Measurements from ENCODE around the gene ZSCAN29.
"Not testable (repeated sequence)": the region's sequence is repeated elsewhere in the genome, so short reads cannot be mapped to it uniquely, and the experiment has no call there.

ZSCAN29 gene

GRCh38 chr15:43370975-43371974 lies at the start of gene ZSCAN29, which contains the start of gene TUBGCP4:
Gene ZSCAN29, minus strand, starts transcription at chr15:43371043. Its CDS starts 1,130 bp downstream, at chr15:43369913.
Gene TUBGCP4, plus strand, starts transcription at chr15:43371101. Its CDS starts 254 bp downstream, at chr15:43371355.
- peak; percentile 75 for DNase-seq

GRCh38 chr15:43420435-43420834 lies 49.6 kb upstream of the ZSCAN29 start:
- no peak for DNase-seq

GRCh38 chr15:43414196-43414595 lies 43.4 kb upstream of the ZSCAN29 start:
- DNase-seq = no peak

DNA sequence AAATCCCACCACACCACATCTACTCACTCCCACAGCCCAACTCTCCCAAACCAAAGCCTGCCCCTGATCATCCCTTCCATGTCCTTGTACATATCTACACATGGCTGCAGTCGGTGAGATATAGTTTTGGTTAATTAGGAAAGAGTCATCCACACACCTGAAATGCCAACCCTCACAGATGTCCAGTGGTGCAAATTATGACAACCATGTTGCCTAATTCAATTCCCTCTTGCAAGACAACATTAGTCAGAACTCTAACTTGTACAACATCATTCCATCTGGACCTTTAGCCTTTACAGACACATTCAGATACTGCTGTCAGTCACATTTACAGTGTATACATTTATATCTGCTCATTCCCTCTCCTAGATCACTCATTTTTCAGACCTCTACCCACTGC lies 41.3 kb upstream of the ZSCAN29 start:
- DNase-seq = no peak

- DNase-seq = no peak
These were observed 39.9 kb upstream of the ZSCAN29 start for GRCh38 chr15:43410572-43411214.

DNA sequence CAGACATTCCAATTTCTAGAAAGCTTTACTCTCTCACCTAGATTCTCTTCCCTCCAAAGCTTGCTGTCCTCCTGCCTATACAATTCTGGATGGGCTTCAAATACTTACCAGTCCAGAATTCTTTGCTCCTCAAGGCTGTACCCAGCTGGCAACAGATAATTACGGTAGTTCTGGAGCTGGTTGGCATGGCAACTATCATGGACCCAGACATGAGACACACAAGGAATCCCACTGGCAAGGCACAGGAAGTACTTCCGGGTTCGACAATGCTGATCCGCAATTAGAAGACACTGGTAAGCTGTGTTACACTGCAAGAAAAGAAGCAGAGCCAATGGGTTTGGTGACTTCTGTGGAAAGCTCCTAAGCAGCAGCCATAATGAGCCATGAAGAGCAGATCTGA lies 37.9 kb upstream of the ZSCAN29 start:
- no peak for DNase-seq

DNA sequence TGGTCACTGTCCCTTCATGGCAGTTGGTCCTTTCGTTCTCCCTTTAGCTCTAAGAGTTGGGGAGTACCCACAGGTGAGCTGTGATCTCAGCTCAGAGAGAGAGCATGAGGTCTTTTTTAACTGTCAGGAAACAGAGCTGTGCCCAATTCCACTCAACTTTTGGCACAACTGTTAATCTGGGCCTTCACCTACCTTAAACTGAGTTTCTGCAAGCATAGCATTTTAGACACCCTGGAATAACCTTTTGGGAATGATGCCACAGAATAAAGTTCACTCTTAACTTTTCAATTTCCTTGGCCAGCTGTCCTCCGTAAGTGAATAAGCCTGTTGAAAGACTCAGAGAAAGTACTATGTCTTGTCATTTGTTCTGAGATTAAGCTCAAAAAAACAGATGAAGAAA lies 36.0 kb upstream of the ZSCAN29 start:
- DNase-seq = no peak

- no peak for DNase-seq
These were observed 35.3 kb upstream of the ZSCAN29 start for GRCh38 chr15:43406189-43406588.

- DNase-seq = no peak
These were observed 33.3 kb upstream of the ZSCAN29 start for GRCh38 chr15:43404130-43404529.

- no peak for DNase-seq
These were observed 32.8 kb upstream of the ZSCAN29 start for GRCh38 chr15:43403616-43404015.

GRCh38 chr15:43402255-43402654 lies 31.4 kb upstream of the ZSCAN29 start:
- DNase-seq = no peak

DNA sequence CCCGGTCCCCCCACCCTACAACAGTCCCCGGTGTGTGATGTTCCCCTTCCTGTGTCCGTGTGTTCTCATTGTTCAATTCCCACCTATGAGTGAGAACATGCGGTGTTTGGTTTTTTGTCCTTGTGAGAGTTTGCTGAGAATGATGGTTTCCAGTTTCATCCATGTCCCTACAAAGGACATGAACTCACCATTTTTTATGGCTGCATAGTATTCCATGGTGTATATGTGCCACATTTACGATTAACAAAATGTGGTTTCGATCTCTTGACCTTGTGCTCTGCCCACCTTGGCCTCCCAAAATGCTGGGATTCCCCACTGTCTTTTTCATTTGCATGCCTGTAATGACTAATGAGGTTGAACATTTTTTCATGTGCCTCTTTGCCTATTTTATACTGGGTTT lies 22.7 kb upstream of the ZSCAN29 start:
- DNase-seq = not testable (repeated sequence)

DNA sequence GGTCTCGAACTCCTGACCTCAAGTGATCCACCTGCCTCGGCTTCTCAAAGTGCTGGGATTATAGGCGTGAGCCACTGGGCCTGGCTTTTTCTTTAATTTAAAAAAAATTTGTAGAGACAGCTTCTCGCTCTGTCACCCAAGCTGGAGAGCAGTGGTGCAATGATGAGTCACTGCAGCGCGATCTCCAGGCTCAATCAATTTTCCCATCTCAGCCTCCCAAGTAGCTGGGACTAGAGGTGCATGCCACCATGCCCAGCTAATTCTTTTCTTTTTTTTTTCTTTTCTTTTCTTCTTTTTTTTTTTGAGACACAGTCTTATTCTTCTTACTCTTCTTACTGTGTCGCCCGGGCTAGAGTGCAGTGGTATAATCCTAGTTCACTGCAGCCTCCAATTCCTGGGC lies 19.9 kb upstream of the ZSCAN29 start:
- no peak for DNase-seq

GRCh38 chr15:43383070-43383469 lies 12.2 kb upstream of the ZSCAN29 start:
- DNase-seq = no peak

- no peak for DNase-seq
These were observed 11.5 kb upstream of the ZSCAN29 start for GRCh38 chr15:43382310-43382709.

DNA sequence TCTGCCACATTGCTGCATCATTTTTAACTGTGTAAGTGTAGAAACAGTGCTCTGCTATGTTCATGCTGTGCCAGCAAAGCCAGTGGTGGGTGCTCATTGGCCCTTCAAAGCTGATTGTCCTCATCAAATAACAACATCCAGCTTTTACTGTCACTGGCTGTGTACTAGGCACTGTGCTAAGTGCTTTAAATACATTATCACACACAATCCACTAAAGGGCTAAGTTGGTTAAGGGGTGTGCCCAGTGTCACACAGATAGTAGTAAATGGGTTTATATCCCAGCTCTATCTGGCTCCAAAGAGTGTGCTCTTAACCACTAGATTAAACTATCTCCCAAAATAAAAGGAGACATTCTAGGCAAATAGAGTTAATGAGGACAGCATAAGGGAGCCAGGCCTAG lies 7.8 kb upstream of the ZSCAN29 start:
- no peak for DNase-seq

DNA sequence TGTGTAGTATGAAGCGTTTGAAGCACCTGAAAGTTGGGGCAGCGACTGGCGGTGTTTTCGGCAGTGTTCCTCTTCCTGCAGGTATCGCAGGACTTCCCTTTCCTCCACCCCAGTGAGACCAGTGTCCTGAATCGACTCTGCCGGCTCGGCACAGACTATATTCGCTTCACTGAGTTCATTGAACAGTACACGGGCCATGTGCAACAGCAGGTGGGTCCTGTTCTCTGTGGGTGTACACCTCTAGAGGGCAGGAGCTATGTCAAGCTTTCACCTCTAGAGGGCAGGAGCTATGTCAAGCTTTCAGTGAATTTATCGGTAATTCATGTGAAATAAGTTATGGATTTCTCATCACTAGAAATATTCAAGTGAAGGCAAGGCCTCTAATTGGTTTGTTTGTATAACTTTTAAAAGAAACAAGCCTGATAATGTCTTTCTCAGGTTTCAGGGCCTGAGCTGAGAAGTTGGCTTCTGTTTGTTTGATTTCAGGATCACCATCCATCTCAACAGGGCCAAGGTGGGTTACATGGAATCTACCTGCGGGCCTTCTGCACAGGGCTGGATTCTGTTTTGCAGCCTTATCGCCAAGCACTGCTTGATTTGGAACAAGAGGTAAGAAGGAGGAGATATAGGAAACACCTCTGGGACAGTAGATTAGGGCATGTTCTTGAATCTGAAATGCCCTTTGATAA lies 5.3 kb upstream of the ZSCAN29 start:
- no peak for DNase-seq

DNA sequence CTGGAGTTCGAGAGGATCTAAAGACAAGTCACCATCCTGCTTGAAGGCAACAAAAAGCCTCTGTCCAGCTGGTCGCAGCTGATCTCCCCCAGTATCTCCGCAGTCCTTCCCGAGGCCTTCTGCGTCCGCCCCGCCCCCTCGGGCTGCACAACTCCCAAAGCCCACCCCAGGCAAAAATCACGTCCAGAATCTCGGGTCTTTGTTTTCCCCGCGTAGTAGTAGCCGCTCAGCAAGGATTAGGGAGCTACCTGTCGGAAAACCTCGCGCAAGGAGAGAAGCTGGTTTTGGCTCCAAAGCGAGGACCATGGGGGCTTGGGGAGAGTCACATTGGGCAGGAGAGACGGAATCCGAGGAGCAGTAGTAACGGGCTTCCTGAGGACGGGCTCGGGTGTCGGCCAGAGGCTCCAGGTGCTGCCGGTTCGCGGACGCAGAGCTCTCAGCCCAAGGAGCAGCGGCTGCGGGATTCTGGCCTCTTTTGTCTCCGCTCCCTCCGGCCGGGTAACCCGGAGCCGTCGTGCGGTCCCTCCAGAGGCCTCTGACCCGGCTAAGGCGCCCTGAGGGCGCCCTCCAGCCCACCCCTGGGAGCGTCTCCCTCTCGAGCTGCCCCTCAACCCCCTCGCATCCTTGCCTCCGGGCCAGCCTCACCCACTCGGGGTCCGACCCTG lies 401 bp downstream of the ZSCAN29 start:
- no peak for DNase-seq

DNA sequence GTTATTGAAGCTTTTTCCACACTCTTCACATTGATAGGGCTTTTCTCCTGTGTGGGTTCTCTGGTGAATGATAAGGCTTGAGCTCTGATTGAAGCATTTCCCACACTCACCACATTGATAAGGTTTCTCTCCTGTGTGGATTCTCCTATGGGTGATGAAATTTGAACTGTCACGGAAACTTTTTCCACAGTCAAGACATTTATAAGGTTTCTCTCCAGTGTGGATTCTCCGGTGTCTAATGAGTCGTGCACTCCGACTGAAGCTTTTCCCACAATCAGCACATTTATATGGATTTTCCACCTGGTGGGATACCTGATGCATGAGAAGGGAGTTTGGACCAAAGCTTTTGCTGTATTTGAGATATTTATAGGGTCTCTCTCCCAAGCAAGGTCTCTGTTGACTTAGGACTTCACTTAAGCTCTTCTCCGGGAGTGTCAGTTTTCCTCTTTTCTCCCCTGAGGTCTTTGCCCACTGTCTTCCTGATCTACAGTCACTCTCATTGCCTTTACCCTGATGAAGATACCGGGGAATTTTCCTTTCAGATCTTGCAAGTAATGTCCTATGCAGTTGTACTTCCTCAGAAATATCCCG lies 9.4 kb downstream of the ZSCAN29 start:
- DNase-seq = no peak

- no peak for DNase-seq
These were observed 10.0 kb downstream of the ZSCAN29 start for GRCh38 chr15:43360821-43361220.

DNA sequence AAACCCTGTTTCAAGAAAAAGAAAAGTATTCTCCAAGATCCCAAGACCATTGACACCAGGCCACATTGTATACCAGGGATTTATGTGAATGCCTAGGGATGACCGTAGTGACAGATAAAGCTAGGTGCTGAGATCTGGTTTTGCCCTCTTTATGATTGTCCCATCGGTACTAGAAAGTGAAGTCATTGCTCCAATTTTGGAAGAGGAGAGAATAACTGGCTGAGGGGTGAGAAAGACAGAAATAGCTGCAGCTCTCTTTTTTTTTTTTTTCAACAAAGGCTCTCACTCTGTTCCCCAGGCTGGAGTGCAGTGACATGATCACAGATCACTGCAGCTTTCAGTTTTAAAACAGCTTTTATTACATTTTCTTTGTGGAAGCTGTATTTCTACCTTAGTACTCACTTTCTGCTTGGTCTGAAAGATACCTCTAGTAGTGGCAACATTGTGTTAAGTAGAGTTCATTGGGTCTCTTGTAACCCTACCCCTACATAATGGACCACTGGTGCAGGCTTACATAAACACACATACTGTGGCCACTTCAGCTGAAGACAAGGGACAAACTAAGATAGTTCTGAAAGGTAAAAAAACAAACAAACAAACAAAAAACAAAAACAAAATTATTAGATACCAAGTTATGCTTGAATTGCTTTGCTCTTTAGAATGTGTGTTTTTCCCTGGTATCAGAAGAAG lies 18.0 kb downstream of the ZSCAN29 start:
- no peak for DNase-seq

GRCh38 chr15:43347114-43347513 lies 23.7 kb downstream of the ZSCAN29 start:
- no peak for DNase-seq

Data from NCI-H1694 treated with DMSO at 0.1 percent for 48 hours (cell line).